Femur (tissue), 1 donor: ENCODE measurements around the gene SBDS.
"Not testable (repeated sequence)": the region's sequence is repeated elsewhere in the genome, so short reads cannot be mapped to it uniquely, and the experiment has no call there.

Source experiments
- DNase-seq: peaks from one replicate; pipeline ENCODE4 v3.0.0-alpha.2; 2017

Gene SBDS

GRCh38 chr7:66995050-66995776 is at the start of gene SBDS:
TSS of gene SBDS (minus strand) at chr7:66995586. CDS start at chr7:66995417, 169 bp downstream.
- peak; percentile 98 for DNase-seq

GRCh38 chr7:67043559-67043930 is 48.2 kb upstream of the SBDS start:
- DNase-seq = not testable (repeated sequence)

- peak; percentile 70 for DNase-seq
Measured at GRCh38 chr7:67042781-67043558, 47.6 kb upstream of the SBDS start.

GRCh38 chr7:67040832-67041231 is 45.4 kb upstream of the SBDS start:
- DNase-seq = not testable (repeated sequence)

GRCh38 chr7:67036432-67037395 is 41.3 kb upstream of the SBDS start:
- DNase-seq = peak; percentile 49

GRCh38 chr7:67033251-67033650 is 37.9 kb upstream of the SBDS start:
- no peak for DNase-seq

GRCh38 chr7:67031685-67032084 is 36.3 kb upstream of the SBDS start:
- DNase-seq = not testable (repeated sequence)

- DNase-seq = not testable (repeated sequence)
Measured at GRCh38 chr7:67025459-67025858, 30.1 kb upstream of the SBDS start.

- no peak for DNase-seq
Measured at GRCh38 chr7:67022511-67022910, 27.1 kb upstream of the SBDS start.

- DNase-seq = no peak
Measured at GRCh38 chr7:67021260-67021659, 25.9 kb upstream of the SBDS start.

GRCh38 chr7:67019562-67020390 is 24.4 kb upstream of the SBDS start:
- DNase-seq = no peak

GRCh38 chr7:67018940-67019339 is 23.6 kb upstream of the SBDS start:
- no peak for DNase-seq

GRCh38 chr7:67017971-67018370 is 22.6 kb upstream of the SBDS start:
- not testable (repeated sequence) for DNase-seq

- not testable (repeated sequence) for DNase-seq
Measured at GRCh38 chr7:67014076-67014622, 18.8 kb upstream of the SBDS start.

- not testable (repeated sequence) for DNase-seq
Measured at GRCh38 chr7:67009677-67010076, 14.3 kb upstream of the SBDS start.

- DNase-seq = no peak
Measured at GRCh38 chr7:67008260-67008659, 12.9 kb upstream of the SBDS start.

GRCh38 chr7:67006965-67007364 is 11.6 kb upstream of the SBDS start:
- no peak for DNase-seq

GRCh38 chr7:67004145-67004544 is 8.8 kb upstream of the SBDS start:
- not testable (repeated sequence) for DNase-seq

GRCh38 chr7:67000601-67001258 is 5.3 kb upstream of the SBDS start:
- DNase-seq = not testable (repeated sequence)

- DNase-seq = peak; percentile 99
Measured at GRCh38 chr7:66996444-66997191, 1.2 kb upstream of the SBDS start, which contains the start of gene TYW1. TSS of gene TYW1 (plus strand) at chr7:66996833. CDS start at chr7:66996979, 146 bp downstream.
